NOMO-1 treated with DMSO at 0.1 percent for 48 hours (cell line): ENCODE data around the gene RER1.

Experiments
- DNase-seq: peaks from one replicate; lab custom pipeline; 2025; ENCODE audit not compliant: unreplicated experiment; lab: John Stamatoyannopoulos, UW

RER1 gene

DNA sequence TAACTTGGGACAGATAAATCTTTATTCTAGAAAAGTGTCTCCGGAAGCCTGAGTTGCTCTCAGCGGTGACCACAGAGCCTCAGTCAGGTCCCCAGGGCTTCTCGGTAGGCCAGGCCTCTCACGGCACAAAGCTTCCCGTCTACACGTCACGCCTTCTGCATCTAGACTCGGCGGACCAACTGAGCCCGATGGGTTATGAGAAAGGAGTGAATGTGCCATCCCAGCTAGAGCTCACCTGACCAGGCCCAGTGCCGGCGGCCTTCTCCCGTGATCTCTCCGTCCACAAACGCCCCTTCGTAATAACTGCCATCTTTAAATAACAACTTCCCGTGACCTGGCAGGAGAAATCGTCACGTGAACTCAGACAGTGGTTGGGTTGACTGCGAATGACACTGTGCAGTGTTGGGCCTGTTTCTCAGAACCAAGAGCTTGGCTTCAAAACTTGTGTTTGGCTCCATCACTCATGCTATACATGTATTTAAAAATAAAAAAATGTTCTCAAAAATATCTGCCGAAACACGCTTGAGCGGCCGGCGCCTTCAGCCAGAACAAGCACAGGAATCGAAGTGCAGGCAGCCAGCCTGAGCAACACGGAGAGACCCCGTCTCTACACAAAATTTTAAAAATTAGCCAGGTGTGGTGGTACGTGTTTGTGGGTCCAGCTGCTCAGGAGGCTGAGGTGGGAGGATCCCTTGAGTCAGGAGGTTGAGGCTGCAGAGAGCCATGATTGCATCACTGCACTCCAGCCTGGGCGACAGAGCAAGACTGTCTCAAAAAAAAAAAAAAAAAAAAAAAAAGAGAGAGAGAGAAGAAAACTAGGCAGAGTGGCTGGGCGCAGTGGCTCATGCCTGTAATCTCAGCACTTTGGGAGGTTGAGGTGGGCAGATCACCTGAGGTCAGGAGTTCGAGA lies 3.4 kb upstream of the RER1 start:
- no peak for DNase-seq

DNA sequence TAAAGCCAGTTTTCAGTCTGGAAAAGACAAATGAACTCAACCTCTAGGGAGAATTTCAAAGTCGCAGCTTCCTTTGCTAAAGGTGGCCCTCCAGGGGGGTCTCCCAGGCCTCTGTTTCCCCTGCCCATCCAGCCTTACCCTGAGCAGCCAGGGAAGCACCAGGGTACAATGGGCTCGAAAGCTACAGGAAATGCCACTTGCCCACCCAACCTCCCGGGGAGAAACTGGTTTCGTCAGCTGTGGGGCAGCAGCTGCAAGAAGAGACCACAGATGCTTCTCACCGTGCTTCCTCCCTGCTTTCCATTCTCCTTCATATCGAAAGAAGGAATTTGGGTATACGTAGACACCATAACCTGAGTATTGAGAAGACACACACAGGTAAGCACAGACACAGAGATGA lies 2.0 kb upstream of the RER1 start:
- DNase-seq: no peak

DNA sequence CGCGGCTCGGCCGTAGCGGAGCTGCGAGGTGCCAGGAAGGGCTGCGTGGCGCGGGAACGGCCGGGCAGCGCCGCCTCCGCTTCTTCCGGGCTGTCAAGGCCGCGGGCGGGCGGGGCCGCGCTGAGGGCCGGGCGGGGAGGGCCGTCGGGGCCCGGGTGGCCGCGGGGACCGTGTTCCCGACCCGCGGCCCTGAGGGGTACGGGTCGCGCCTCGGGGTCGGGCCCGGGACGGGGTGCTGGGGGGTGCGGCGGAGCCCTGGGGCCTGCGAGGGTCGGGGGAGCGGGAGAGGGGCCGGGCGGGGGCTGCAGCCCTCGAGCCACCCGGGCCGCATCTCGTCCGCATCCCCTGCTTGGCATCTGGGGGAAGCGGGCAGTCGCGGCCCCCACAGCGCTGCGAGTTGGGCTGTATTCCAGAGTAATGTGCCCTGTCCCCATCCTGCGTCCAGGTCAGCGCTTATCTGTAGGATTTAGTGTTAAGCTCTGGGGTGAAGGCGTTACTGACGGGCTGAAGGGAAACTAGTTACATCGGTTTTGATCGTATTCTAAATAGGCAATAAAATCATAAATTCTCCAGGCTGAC lies 379 bp downstream of the RER1 start:
- no peak for DNase-seq

DNA sequence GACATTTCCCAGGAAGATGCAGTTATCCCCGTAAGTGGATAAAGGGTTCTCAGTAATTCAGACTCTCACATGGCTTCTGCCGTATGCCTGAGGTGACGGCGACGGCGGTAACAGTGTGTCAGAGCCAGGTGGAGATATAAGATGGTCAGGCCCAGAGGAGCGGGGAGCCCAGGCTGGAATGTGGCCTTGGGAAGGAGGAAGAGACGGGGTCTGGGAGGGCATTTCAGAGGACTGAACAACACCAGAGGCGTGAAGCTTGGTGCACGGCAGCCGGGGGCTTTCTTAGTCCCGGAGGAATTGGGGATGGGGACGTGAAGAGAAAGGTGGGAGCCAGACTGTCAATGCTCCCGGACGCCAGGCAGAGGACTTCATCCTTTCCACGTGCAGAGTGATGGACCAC lies 1.0 kb downstream of the RER1 start:
- no peak for DNase-seq

DNA sequence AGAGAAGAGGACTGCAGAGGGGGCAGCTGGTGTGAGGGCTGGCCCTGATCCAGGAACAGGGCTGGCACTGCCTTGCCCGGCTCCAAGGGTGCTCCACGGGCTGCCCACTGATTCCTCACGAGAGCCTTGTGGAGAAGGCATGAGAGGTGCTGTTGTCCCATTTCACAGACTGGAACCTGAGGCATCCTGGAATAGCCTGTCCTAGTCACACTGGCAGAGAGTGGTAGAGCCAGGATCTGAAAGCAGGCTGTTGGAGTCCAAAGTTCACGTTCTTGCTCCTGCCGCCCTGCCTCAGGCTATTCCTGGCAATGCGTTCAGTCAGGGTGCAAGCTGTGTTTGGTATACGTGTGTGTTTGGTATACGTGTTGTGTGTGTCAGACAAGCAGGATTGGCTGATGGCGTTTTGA lies 1.8 kb downstream of the RER1 start:
- no peak for DNase-seq

DNA sequence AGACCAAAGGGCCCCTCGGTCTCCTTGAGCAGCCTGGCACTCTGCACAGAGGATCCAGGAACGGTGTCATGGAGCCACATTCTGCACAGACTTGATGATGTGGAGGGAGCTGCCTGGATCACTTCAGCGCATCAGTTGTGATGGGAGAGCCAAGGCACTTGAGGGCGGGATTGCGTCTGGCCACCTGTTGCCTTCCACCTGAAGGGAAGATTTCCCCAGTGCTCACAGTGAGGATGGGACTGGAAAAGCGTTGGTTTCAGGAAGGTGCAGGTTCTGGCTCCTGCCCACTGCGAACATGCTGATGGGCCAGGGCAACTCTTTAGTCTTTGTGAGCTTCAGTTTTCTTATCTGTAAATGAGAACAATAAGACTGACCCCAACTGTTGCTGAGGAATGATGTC lies 2.6 kb downstream of the RER1 start:
- no peak for DNase-seq

DNA sequence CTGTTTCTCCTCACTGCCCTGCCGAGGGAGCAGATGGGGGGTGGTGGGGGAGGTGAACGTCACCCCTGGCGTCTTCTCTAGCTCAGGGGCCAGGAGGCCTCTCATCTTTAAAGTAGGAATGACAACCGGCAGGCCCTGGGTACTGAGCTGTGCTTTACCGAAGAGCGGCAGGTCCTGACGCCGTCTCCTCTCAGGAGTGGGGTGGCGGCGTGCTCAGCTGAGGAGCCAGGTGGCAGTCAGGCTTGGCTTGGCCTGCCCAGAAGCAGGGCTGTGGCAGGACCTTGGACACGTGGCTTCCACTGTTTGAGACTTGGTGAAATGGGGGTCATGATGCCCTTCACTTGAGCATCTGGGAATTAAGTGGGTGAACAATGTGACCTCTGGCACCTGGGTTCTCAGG lies 3.1 kb downstream of the RER1 start:
- no peak for DNase-seq

DNA sequence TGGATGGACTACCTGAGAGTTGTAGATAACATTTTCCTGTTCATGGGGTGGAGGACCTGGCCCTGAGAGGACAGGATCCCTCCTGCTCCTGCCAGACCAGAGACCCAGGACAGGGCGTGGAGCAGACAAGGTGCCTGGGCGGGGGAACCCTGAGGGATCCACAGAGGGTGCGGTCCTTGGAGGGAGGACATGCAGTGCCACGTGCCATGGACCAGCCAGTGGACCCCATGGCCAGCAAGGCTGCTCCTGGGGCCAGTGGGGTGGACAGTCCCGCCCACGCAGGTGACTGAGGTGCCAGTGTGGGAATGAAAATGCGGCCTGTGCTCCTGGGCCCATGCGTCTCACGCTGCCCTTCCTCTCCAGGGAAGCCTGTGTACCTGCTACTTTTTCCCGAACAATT lies 3.6 kb downstream of the RER1 start:
- no peak for DNase-seq

DNA sequence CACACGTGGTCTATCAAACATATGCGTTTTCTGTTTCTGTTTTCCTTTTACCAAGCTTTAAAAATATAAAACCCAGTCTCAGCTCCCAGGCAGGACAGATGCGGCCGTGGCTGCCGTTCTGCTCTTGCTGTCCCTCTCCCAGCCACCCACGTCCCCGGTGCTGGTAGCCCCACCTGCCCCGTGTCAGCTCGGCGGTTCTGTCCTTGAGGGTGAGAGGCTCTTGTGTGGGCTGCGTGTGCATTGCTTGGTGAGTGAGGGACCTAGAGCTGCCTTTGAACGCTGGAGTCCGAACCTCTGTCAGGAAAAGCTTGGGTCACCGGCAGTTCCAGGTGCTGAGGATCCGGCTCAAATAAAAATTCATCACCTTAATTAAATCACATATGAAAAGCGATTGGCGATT lies 4.4 kb downstream of the RER1 start:
- no peak for DNase-seq

DNA sequence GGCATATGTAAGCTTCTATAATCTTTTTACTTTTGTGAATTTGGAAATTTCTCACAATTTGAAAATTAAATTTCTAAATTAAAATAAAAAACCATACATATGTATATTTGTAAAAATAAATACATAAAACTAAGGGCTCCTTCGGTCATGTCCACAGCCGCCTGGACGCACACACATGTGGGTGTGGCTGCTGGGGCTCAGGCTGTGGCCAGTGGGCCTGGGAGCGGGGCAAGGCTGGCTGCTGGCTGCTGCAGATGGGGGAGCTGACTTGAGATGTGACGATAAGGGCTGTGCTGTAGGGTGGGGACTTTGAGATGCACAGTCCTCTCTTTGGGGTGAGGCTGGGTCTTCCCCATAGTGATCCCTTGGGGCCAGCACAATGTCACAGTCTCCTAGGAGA lies 4.8 kb downstream of the RER1 start:
- no peak for DNase-seq

DNA sequence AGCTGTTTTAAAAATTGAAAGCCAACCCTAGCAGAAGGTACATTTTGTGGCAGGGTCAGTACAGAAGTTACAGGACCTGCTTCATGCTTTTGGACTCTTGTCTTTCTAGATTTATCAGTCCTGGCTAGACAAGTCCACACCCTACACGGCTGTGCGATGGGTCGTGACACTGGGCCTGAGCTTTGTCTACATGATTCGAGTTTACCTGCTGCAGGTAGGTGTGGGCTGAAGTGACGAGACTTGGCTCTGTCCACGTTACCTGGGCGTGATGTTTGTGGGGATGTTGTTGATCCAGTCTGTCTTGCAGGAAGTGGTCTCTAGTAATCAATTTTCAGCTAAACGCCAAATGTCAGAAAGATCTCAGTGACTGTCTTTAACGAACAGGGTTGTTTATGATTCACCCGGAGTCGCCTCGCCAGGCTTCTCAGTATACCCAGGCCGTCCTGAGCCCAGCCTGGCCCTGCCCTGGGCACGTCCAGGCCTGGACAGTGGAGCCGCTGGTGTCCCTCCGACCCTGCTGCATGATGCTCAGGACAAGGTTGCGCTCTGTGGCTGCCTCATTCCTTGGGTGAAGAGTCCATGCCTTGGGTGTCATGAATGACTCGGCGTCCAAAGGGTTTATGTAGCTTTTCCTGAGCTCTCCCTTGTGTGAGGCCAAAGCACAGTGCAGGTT lies 5.5 kb downstream of the RER1 start:
- DNase-seq: no peak

DNA sequence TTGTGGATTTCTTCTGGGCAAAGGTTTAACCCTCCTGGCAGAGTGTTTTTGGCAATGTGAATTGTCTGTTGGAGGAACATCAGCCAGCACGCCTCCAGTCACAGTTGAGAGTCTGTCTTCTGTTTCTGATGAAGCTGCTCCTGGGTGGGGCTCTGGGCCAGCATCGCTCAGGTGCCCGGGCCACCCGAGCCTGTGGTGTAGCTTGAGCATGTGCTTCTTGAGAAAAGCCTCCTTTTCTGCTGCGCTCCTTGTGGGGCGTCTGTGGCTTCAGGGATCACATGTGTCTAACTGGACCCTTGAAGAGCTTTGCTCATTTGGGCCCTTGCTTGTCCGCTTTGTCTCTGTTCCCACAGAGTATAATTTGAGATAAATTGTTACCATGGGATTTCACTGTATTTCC lies 7.2 kb downstream of the RER1 start:
- no peak for DNase-seq

DNA sequence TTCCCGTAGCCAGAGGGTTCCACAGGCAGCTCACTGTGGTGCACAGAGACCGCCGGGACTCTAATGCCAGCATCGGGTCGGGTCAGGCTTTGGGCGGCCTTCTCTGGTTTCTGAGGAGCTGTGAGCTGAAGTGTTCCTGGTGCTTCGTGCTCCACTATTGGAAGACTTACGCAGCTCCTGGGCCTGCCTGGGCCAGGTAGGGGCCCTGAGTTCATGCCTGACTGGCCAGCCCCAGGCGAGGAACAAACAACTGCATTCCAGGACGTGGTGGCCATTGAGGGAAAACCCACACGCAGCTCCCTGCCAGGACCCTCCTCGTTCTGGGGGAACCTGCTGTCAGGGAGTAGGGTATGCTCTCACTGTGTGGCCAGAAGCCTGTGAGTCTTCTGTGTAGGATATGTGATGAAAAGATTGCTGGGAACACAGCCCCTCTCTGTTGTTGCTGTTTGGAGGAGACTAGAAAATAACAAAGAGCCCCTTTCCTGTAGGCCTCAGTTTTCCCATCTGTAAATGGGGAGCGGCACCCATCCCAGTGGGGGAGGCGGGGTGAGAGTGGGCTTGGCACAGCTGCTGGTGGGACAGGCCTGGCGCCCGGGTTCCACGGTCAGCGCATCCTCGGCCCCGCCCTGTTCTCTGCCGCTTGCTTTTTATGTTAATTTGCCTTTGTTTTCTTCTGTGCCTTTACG lies 8.4 kb downstream of the RER1 start:
- no peak for DNase-seq

DNA sequence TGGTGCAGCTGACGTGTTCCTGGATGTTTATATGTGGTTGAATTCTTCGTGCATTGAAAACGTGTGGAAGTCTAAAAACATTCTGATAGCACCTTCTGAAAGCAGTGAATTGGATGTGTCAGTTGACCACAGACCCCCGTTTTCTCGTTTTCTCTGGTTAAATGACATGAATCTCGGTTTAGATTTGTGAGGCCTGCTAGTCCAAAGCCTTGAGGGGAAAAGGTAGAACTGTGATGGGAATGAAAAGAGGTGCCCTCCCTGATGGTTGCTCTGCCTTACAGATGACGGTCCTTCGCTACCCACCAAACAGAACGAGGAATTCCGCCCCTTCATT lies 8.9 kb downstream of the RER1 start:
- DNase-seq: no peak

DNA sequence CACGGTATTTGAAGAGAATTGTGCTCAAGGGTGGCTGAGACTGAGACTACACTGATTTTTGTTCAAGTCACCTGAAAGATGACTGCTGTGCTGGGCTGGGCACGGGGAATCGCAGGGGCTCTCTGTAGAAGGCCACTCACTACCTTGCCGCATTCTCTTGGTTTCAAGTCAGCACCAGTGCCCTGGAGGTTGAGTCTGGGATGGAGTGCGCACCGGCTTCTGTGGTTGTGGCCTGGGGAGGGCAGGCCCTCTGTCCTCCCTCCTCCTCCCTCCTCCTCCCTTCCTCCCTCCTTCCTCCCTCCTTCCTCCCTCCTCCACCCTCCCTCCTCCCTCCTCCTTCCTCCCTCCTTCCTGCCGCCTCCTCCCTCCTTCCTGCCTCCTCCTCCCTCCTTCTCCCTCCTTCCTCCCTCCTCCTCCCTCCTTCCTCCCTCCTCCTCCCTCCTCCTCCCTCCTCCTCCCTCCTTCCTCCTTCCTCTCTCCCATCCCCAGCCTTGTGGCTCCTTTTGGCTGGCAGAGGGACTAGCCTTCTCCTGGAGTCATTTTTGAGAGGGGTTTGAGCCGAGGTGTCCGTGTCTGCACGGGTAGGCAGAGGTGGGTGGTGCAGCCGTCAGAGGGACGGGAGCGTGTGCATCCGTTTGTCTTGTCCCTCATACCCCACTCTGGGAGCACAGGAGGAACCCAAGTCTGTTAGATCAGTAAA lies 9.5 kb downstream of the RER1 start:
- no peak for DNase-seq

DNA sequence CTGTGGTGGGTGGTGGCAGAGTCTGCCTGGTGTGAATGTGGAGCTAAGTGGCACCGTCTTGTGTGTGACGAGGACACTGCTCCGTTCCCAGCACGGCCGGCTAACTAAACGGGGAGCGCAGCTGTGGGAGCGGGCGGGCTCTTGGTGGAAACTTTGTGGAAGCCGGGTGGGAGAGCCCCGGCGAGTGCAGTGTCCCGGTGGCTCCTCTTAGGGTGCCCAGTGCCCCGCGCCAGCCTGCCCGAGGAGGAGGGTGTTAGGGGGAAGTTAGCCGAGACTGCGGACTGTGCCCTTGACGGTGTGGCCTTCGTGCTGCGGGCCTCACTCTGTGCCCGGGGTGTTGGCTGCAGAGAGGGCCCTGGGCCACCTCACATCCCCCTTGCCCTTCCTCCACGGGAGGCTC lies 10.8 kb downstream of the RER1 start:
- DNase-seq: no peak

DNA sequence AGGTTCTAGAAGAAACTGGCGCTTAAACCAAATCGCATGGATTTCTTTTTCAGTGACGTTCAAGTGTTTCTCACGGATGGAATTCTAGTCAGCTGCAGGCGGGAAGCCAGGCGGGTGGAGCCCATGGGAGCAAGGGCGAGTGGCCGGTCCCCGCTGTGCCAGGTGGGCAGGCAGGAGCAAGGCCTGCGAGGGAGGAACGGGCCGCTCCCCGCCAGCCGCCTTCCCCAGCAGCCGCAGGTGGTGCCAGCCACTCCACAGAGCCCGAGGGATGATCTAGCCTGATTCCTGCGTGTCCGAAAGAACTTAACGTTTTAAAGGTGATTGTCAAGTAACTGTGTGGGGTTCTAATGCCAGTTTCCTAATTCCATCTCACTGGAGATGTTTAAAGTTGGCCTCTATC lies 11.6 kb downstream of the RER1 start:
- no peak for DNase-seq

DNA sequence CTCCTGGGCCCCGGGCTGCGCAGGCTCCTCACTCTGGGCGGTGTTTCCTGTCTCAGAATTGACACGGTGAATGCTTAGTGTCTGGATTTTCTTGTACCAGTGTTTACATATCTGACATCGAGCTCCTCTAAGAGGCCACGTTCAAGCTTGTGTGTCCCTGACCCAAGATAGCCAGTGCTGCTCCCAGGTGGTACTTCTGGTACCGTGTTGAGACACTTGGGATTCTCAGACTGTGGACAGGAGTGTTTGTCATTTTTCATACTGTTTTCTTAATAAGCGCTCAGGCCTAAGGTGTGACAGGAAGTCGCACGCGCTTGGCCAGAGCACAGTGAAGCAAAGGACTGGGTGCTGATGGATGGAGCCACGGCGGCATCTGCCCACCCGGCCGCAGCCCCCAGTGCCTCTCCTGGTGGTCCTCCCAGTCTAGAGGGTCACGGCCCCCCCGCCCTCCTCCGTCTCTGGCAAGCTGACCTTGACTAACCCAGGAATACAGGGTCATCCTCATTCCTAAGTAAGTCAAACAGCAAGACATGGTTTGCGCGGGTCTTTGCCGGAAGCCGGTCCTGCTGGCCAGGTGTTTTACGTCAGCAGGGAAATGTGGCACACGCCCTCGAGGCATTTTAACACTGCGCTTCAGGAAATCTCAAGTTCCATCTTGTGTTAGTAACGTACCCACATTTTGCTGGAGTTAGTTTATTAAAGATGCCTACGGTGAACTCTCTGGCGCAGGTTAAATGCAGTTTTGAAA lies 12.7 kb downstream of the RER1 start:
- DNase-seq: no peak

DNA sequence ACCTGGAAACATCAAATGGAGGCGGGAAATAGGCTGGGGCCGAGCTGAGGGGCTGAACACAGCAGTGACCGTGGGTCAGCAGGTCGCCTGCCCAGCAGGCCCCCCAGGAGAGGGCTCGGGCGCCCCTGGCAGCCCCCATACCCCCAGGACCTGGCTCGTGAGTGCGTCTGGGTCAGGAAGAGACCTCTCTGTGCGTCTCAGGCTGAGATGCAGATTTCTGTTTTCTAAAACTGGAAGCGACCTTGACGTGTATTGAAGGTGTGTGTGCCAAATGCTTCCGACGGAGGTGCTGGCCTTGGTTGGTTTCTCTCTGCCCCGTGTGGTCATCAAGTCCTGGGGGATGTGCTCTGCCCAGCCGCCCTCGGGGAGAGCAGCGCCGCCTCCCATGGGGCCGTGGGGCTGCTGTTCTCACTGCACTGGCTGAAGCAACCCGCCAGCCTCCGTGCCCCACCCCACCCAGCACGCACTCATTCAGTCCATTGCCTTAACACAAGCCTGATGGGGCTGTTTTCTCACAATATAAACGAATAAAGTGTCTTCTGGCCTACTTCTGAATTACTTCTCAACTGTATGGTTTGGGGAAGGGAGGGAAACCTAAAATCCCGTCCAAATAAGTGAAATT lies 13.4 kb downstream of the RER1 start:
- DNase-seq: no peak
